Middle frontal gyrus (tissue), 1 donor: ENCODE measurements around the gene DUSP9.
A peak's percentile ranks its signal among the peaks of the same experiment; 100 is the strongest.

ENCODE experiments used
- DNase-seq: peaks from one replicate; pipeline ENCODE4 v3.0.0-alpha.2; 2015; ENCODE audit warnings: low spot score; ENCODE audit errors: extremely low spot score

The DUSP9 gene

DNA sequence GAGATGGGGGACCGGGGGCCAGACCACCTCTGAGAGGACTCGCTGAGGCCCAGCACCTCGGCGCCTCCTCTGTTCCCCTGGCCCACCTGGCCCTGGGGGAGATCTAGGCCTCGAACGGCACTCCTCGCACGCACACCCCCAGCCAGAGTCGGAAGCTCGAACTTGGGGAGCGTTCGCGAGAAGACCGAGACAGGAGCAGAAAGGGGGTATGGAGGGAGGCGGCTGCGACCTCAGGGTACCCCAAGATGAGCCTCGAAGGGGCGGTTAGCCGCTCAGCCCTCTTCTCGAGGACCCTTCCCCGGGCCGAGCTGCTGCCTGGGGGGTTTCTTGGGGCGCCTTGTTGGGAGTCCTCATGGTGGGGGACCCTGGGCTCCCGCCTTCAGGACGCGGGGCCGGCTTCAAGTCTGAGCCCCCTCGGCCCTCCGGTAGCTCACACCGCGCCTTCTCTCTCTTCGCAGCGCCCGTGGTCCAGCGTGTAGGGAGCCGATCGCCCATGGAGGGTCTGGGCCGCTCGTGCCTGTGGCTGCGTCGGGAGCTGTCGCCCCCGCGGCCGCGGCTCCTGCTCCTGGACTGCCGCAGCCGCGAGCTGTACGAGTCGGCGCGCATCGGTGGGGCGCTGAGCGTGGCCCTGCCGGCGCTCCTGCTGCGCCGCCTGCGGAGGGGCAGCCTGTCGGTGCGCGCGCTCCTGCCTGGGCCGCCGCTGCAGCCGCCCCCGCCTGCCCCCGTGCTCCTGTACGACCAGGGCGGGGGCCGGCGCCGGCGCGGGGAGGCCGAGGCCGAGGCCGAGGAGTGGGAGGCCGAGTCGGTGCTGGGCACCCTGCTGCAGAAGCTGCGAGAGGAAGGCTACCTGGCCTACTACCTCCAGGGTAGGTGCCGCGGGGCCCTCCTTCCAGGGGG, 706 bp downstream of the DUSP9 start:
- no peak for DNase-seq

DNA sequence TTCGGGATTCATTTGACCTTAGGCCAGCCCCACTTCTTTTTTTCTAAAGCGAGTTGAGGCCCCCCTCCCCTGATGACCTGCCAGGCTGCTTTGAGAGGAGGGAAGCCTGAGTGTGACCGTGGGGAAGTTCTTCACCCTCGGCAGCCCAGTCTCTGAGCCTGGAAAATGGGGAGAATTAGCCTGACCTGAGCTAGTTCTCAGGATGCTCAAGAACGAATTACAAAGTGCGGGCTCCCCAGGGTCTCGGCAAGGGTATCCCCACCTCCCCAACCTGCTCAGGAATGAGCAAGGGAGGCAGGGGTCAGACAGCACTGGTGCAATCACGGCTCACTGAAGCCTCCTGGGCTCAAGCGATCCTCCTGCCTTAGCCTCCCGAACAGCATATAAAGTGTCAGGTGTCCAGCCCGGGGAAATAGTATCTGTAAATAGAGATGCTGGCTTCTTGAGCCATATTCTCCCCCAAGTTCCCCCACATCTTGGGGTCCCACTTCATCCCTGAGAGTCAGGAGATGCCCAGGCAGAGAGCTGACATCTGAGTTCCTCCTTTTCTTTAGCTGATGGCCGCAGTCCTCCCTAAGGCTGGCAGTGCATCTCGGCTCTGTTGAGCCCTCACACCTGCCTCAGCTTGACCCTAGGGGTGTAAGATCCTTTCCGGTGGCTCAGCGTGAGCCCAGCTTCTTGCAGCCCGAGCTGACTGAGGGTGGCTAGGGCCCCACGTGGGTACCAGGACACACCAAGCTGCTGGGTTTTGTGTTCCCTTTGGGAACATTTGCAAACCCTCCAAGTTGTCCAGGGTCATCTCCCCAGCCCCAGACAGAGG, 1.6 kb downstream of the DUSP9 start:
- DNase-seq = no peak

DNA sequence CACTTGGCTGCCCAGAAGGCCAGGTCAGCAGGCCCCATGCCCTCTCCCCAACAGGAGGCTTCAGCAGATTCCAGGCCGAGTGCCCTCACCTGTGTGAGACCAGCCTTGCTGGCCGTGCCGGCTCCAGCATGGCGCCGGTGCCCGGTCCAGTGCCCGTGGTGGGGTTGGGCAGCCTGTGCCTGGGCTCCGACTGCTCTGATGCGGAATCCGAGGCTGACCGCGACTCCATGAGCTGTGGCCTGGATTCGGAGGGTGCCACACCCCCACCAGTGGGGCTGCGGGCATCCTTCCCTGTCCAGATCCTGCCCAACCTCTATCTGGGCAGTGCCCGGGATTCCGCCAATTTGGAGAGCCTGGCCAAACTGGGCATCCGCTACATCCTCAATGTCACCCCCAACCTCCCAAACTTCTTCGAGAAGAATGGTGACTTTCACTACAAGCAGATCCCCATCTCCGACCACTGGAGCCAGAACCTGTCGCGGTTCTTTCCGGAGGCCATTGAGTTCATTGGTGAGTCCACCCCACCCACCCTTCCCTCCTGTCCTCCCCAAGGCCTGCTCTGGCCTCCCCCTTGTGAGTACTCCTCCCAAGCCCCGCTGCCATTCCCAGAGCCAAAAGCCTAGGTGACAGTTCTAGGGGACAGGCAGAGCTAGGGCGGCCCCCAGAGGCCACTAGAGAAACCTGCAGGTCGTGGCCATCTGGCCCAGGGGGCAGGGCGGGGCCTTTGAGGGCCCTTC, 2.3 kb downstream of the DUSP9 start:
- DNase-seq = no peak

- no peak for DNase-seq
Measured at GRCh38 chrX:153649915-153650782, 3.1 kb downstream of the DUSP9 start.

DNA sequence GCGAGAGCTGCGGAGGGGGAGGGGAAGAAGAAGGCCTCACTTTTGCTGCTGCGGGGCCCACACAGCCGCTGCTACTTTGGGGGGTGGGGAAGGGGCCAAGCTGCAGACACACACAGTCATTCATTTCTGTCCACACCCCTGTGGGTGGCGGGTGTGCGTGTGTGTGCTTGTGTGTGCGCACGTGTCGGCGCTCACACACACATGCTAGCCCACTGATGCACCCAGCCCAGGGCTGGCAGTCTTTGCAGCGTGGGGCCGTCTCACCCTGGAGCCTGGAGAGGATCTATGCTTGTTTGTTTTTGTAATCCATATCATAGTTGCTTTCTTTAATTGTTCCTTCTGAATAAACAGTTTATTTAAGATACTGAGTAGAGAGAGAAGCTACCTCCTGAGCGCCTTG, 4.0 kb downstream of the DUSP9 start:
- DNase-seq = no peak

DNA sequence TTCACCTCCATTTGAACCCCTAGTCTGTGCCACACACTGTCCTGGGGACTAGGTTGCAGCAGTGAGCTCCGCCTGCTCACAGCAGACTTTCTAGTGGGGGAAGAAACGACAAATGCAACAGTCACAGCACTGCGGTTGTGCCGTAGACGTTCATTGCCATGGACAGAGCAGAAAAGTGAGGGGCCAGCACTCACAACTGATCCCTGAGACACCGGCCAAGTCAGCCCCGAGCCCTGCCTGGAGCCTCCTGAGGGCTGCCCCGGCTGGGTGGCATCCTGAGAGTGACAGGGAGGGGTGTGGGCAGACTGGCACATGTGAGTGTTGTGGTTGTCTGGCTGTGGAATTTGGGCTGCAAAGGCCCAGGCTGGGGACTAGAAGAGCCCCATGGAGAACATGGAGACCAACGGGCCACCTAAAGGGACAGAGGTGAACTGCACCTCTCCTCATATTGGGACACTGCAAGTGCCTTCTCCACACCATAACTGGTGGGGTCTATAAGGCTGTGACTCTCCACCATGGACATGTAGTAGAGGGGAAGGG, 4.6 kb downstream of the DUSP9 start:
- no peak for DNase-seq

DNA sequence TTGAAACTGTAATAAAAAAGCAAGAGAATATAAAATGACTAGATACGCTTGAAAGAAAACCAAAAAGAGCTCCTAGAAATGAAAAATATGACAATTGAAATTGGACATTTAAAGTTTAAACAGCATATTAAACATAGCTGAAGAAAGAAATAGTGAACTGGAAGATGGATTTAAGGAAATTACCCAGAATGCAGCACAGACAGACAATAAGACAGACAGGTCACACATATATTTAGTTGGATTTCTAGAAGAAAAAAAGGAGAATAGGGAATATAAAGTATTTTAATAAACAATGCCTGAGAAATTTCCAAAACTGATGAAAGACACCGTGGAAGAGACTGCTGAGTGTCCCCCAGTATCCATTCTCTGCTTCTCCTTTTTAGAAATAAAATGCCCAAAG, 6.6 kb downstream of the DUSP9 start:
- DNase-seq = no peak

- no peak for DNase-seq
Measured at GRCh38 chrX:153657161-153657560, 10.2 kb downstream of the DUSP9 start.

GRCh38 chrX:153659268-153659667, 12.3 kb downstream of the DUSP9 start:
- no peak for DNase-seq

GRCh38 chrX:153662266-153662665, 15.3 kb downstream of the DUSP9 start:
- no peak for DNase-seq

- no peak for DNase-seq
Measured at GRCh38 chrX:153665726-153666306, 18.8 kb downstream of the DUSP9 start.

GRCh38 chrX:153667281-153667955, 20.4 kb downstream of the DUSP9 start:
- DNase-seq = no peak

GRCh38 chrX:153667956-153668396, 21.0 kb downstream of the DUSP9 start:
- peak; percentile 64 for DNase-seq

GRCh38 chrX:153668423-153669173, 21.6 kb downstream of the DUSP9 start:
- DNase-seq = no peak

DNA sequence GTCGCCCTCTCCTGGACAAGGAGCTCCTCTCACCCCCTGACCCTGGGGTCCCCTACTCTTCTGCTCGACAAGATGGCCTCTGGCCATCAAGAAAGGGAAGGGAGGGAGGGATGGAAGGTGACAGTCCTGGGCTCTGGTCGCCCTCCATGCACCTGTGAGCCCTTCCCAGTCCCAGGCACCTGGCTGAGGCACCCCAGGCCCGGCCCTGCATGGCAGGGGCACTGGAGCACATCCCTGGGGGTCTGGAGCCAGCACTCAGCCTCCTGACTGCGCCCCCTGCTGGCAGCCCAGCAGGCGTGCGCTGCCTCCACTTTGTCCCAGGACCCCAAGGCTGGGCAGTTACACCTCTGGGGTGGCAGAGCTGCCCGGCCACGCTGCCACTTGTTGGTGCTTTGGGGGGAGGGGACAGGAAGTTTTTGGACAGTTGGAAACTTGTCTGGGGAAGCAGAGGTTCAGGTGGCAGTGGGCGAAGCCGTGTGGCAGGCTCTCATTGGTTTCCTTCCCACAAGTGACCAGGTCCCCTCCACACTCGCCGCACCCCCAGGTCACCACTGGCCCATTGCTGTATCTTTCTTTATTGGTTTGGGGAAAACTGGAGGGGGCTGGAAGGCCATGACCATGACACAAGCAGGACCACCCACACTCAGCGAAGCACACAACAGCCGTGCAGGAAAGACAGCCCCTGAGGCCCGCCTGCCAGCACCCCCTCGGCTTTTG, 22.3 kb downstream of the DUSP9 start:
- DNase-seq = no peak

DNA sequence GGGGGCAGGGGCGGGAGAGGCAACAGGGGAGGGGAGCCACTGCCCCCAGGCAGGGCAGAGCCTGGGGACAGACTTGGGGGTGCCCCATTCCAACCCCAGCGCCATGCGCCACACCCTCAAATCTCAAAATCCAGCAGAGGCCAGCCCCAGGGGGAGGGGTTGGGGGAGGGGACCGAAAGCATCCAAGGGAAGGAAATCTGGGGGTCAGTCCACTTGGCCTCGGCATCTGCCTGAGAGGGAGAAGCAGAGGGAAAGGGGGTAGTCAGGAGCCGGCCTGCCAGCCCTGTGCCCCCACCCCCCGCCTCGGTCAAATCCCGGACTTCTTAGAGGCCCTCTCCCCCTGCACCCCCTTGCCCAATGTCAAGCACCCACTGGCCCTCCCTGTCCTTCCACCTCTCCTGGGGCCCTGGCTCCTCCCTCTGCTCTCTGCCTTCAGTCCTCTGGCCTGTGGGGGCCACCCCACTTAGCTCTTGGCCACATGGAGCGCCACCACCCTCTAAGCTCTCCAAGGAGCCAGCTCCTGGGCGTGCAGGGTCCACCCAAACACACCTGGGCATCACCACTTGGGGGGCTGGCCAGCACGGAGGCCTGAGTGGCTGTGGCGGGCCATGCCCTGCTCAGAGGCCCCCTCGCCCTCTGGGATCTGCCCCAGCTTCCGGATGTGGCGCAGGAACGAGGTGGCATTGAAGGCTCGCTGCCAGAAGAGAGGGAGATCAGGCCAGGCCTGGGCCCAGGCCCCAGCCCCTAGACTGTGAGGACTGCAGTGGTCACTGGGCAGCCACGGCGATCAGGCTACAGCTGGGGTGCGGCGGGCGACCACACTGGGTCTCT, 23.1 kb downstream of the DUSP9 start:
- DNase-seq = no peak
